SHP77 treated with DMSO at 0.1 percent for 48 hours (cell line): Measurements from ENCODE around the gene NUP188.
"Not testable (repeated sequence)": the region's sequence is repeated elsewhere in the genome, so short reads cannot be mapped to it uniquely, and the experiment has no call there.

Experiments used
- DNase-seq: peaks from one replicate; lab custom pipeline; 2025; lab: John Stamatoyannopoulos, UW

NUP188 gene

GRCh38 chr9:128945798-128946501, 1.5 kb upstream of the NUP188 start:
- DNase-seq = no peak

GRCh38 chr9:128946571-128947276, 775 bp upstream of the NUP188 start:
- DNase-seq = no peak

- DNase-seq = no peak
Observed at GRCh38 chr9:128947277-128947526, 297 bp upstream of the NUP188 start.

GRCh38 chr9:128961403-128961802, 13.9 kb downstream of the NUP188 start:
- not testable (repeated sequence) for DNase-seq

- DNase-seq = no peak
Observed at GRCh38 chr9:128969491-128969890, 22.0 kb downstream of the NUP188 start.

- no peak for DNase-seq
Observed at GRCh38 chr9:128972956-128973355, 25.5 kb downstream of the NUP188 start.

- DNase-seq = no peak
Observed at GRCh38 chr9:128979111-128979510, 31.6 kb downstream of the NUP188 start.

GRCh38 chr9:128983536-128983935, 36.0 kb downstream of the NUP188 start:
- DNase-seq = no peak

- DNase-seq = no peak
Observed at GRCh38 chr9:128986671-128987070, 39.2 kb downstream of the NUP188 start.

- no peak for DNase-seq
Observed at GRCh38 chr9:128987805-128988204, 40.3 kb downstream of the NUP188 start.

GRCh38 chr9:128992995-128993394, 45.5 kb downstream of the NUP188 start:
- DNase-seq = no peak

GRCh38 chr9:128995791-128996190, 48.3 kb downstream of the NUP188 start:
- DNase-seq = no peak

GRCh38 chr9:128998462-128998861, 51.0 kb downstream of the NUP188 start:
- DNase-seq = no peak

- no peak for DNase-seq
Observed at GRCh38 chr9:128999581-129000206, 52.2 kb downstream of the NUP188 start.

- no peak for DNase-seq
Observed at GRCh38 chr9:129001504-129002325, 54.2 kb downstream of the NUP188 start.

- no peak for DNase-seq
Observed at GRCh38 chr9:129002992-129003391, 55.5 kb downstream of the NUP188 start.

- DNase-seq = not testable (repeated sequence)
Observed at GRCh38 chr9:129004173-129004572, 56.7 kb downstream of the NUP188 start.

GRCh38 chr9:129005336-129005997, 58.0 kb downstream of the NUP188 start:
- DNase-seq = no peak

- peak; percentile 10 for DNase-seq
Observed at GRCh38 chr9:129006328-129007034, 59.0 kb downstream of the NUP188 start.

GRCh38 chr9:129007035-129007765, 59.7 kb downstream of the NUP188 start:
- DNase-seq = no peak
